K562 (cell line): ENCODE results near the gene TCF3. TPM values are rescaled to one million over a fixed set of nuclear protein-coding genes. Genes with fewer than 3 reads are reported as not detected.

Experiments
- ATAC-seq: fragments of 200-7000 bp; cut with Tn5 transposase; 3 replicates; pipeline ENCODE4 v1.9.1; 2020; ENCODE audit warnings: moderate library complexity
- BruUV-seq: library from RNA; stranded (reverse); fragments of 400-500 nt; replicated peaks from 2 replicates; lab custom pipeline; 2021; lab: Mats Ljungman, UMichigan
- CTCF ChIA-PET: fragments of 300-600 bp; formaldehyde crosslinking; extraction: SDS; loops from one replicate; lab custom pipeline; 2021; ENCODE audit warnings: low intra/inter-chr PET ratio; lab: Yijun Ruan, JAX
- POLR2A ChIA-PET: fragments of 300-600, 350-650 bp; sonication (Branson Sonifier 250); formaldehyde crosslinking; extraction: SDS; loops from one replicate; lab custom pipeline; 2021; ENCODE audit warnings: antibody characterized with exemption, inconsistent platforms; lab: Yijun Ruan, JAX
- DNase-seq, 4 experiments: peaks; one replicate each; pipeline versions ENCODE4 v3.0.0 to v3.0.0-alpha.2; 2011 to 2018; ENCODE audit warnings: low spot score in 3 of 4, mixed read lengths in 3 of 4; ENCODE audit errors: extremely low read depth in 1 of 4
- FAIRE-seq: peaks from 2 replicates; lab custom pipeline; 2011; peaks lifted over from hg19 to GRCh38; lab: Jason Lieb, UNC
- H2AFZ ChIP-seq: 2 replicates; pipeline ENCODE4 v1.6.0; 2011; ENCODE audit warnings: low read depth, low read length, control low read depth, inconsistent platforms
- H3K27ac ChIP-seq: fragments of 200-600 bp; 3 replicates; pipeline ENCODE4 v1.8.0; 2011; ENCODE audit warnings: low read depth, mild to moderate bottlenecking, control low read depth, inconsistent platforms, low read length, moderate library complexity, mixed read lengths; ENCODE audit errors: extremely low read depth
- H3K27me3 ChIP-seq, 2 experiments: fragments of 300-600 bp in 1 of 2; 2 replicates in 1 of 2; 3 replicates in 1 of 2; pipeline versions ENCODE4 v1.6.0 to v1.8.0; 2011; ENCODE audit warnings: inconsistent platforms in 2 of 2, low read length in 2 of 2, mild to moderate bottlenecking in 1 of 2, mixed read lengths in 1 of 2, moderate library complexity in 1 of 2; ENCODE audit not compliant: control insufficient read depth in 2 of 2, insufficient read depth in 2 of 2
- H3K36me3 ChIP-seq: fragments of 300-600 bp; 3 replicates; pipeline ENCODE4 v1.8.0; 2011; ENCODE audit warnings: mild to moderate bottlenecking, low read length, inconsistent platforms; ENCODE audit not compliant: control insufficient read depth, insufficient read depth
- H3K4me1 ChIP-seq, 2 experiments: fragments of 200-600 bp in 1 of 2; replicated peaks in 1 of 2; 2 replicates in 1 of 2; 3 replicates in 1 of 2; pipeline versions ENCODE4 v1.5.1 to v1.8.0; 2011; ENCODE audit warnings: inconsistent platforms in 2 of 2, low read length in 2 of 2, mild to moderate bottlenecking in 1 of 2, mixed read lengths in 1 of 2, moderate library complexity in 1 of 2; ENCODE audit not compliant: control insufficient read depth in 2 of 2, insufficient read depth in 2 of 2
- H3K4me2 ChIP-seq: 2 replicates; pipeline ENCODE4 v1.6.1; 2011; ENCODE audit warnings: low read length, control low read depth, inconsistent platforms, mixed read lengths; ENCODE audit not compliant: insufficient read depth
- H3K4me3 ChIP-seq: fragments of 200-600 bp; sonication (generic), shearing (Covaris generic); 2 replicates; pipeline ENCODE4 v1.5.1; 2016; ENCODE audit warnings: control low read depth, inconsistent platforms
- H3K79me2 ChIP-seq: fragments of 200-600 bp; 3 replicates; pipeline ENCODE4 v1.8.0; 2011; ENCODE audit warnings: low read length, inconsistent platforms; ENCODE audit not compliant: control insufficient read depth, insufficient read depth
- H3K9ac ChIP-seq, 2 experiments: 2 replicates each; pipeline versions ENCODE4 v1.6.0 to v1.6.1; 2011; ENCODE audit warnings: low read depth in 2 of 2, low read length in 2 of 2, control low read depth in 1 of 2, inconsistent platforms in 1 of 2, mild to moderate bottlenecking in 1 of 2, mixed read lengths in 1 of 2; ENCODE audit not compliant: insufficient read depth in 1 of 2
- H3K9me1 ChIP-seq: one replicate; pipeline ENCODE4 v1.6.0; 2011; ENCODE audit warnings: inconsistent platforms, mild to moderate bottlenecking, low read length, moderate library complexity; ENCODE audit not compliant: control insufficient read depth, insufficient read depth
- H3K9me3 ChIP-seq: replicated peaks from 2 replicates; pipeline ENCODE4 v1.5.1; 2011; ENCODE audit warnings: low read depth, low read length, inconsistent platforms; ENCODE audit not compliant: control insufficient read depth, insufficient read depth
- H4K20me1 ChIP-seq: replicated peaks from 2 replicates; pipeline ENCODE4 v1.6.1; 2011; ENCODE audit warnings: low read length, inconsistent platforms, mixed read lengths; ENCODE audit not compliant: control insufficient read depth, insufficient read depth
- BCOR ChIP-seq: fragments of 450-650 bp; IDR thresholded peaks from 2 replicates; pipeline ENCODE4 v1.6.1; 2016
- EGR1 ChIP-seq: fragments of 450-650 bp; conservative IDR thresholded peaks from 2 replicates; pipeline ENCODE4 v1.6.1; 2017; ENCODE audit warnings: mild to moderate bottlenecking
- EP300 ChIP-seq: IDR thresholded peaks from 2 replicates; pipeline ENCODE4 v1.6.1; 2012; ENCODE audit warnings: low read length, improper control_type of control experiment
- NR2C1 ChIP-seq, 2 experiments: fragments of 450-650 bp; IDR thresholded peaks; 2 replicates each; pipeline ENCODE4 v1.6.1; 2017; ENCODE audit warnings: mild to moderate bottlenecking in 2 of 2, antibody characterized with exemption in 1 of 2, inconsistent platforms in 1 of 2, missing compliant biosample characterization in 1 of 2, missing genetic modification characterization in 1 of 2
- NR2C2 ChIP-seq, 2 experiments: fragments of 200-800 bp in 1 of 2; sonication (Bioruptor generic) in 1 of 2; sonication (generic) in 1 of 2; formaldehyde crosslinking in 1 of 2; IDR thresholded peaks; 2 replicates each; pipeline versions ENCODE4 v1.6.1 to v1.8.0; 2016 to 2022; ENCODE audit warnings: mild to moderate bottlenecking in 1 of 2, missing compliant biosample characterization in 1 of 2, missing genetic modification characterization in 1 of 2, missing genetic modification reagents in 1 of 2
- PTBP1 ChIP-seq: fragments of 200-400 bp; formaldehyde crosslinking; IDR thresholded peaks from 2 replicates; pipeline ENCODE4 v1.6.1; 2017; ENCODE audit warnings: low read depth, low read length
- TBL1XR1 ChIP-seq, 2 experiments: IDR thresholded peaks; 2 replicates each; pipeline ENCODE4 v1.6.1; 2012; ENCODE audit warnings: improper control_type of control experiment in 2 of 2, low read length in 2 of 2, mild to moderate bottlenecking in 1 of 2
- ZNF316 ChIP-seq: fragments of 450-650 bp; IDR thresholded peaks from 2 replicates; pipeline ENCODE4 v1.6.1; 2016
- ZNF384 ChIP-seq: IDR thresholded peaks from 2 replicates; pipeline ENCODE4 v1.6.1; 2012; ENCODE audit warnings: low read depth, low read length, improper control_type of control experiment
- ZNF431 ChIP-seq: sonication (generic); formaldehyde crosslinking; IDR thresholded peaks from 2 replicates; pipeline ENCODE4 v1.8.0; 2022; ENCODE audit warnings: mild to moderate bottlenecking, missing genetic modification reagents
- WGBS: fragments of 100-300 bp; shearing (Covaris generic); methylation state at CpG from one replicate; pipeline ENCODE4 v1.1.6; 2016; ENCODE audit warnings: low coverage, mixed read lengths; ENCODE audit not compliant: insufficient coverage; ENCODE audit errors: missing lambda C conversion rate; 5-methylcytosine and 5-hydroxymethylcytosine counted together
- in situ Hi-C: fragments of 300-500 bp; cut with MboI; formaldehyde crosslinking; loops from 4 replicates; pipeline ENCODE4 v1.15.0; 2018; ENCODE audit warnings: inconsistent platforms, mixed read lengths
- intact Hi-C: fragments of 100-400 bp; cut with micrococcal nuclease; formaldehyde crosslinking; loops from 2 replicates; pipeline ENCODE4 v1.14.2; 2022
- polyA plus RNA-seq, 8 experiments: library from polyadenylated mRNA; depleted of rRNA in 4 of 8; stranded (reverse) in 5 of 8; unstranded in 3 of 8; fragments of >200 nt; fragmentation: Nextera tagmentation in 2 of 8; fragmentation: Illumina TruSeq in 1 of 8; extraction: Ambion mirVana in 2 of 8; extraction: Trizol in 1 of 8; gene quantifications; 2 replicates each; pipeline versions ENCODE4 v1.2.1 to v1.2.3, GENCODE V29; 2011 to 2014; ENCODE audit warnings: inconsistent platforms in 1 of 8, missing spikeins in 1 of 8
- total RNA-seq, 7 experiments: library from RNA; depleted of rRNA in 6 of 7; stranded (reverse); fragments of >200 nt in 6 of 7; fragmentation: Illumina TruSeq in 2 of 7; extraction: Trizol in 2 of 7; gene quantifications; 2 replicates each; pipeline versions ENCODE4 v1.2.1 to v1.2.3, GENCODE V29; 2011 to 2021; ENCODE audit warnings: low replicate concordance in 1 of 7
- TF ChIP-seq, protein P1 (sequence below): sonication (generic); formaldehyde crosslinking; IDR thresholded peaks from 2 replicates; pipeline ENCODE4 v1.8.0; 2022; ENCODE audit warnings: missing genetic modification reagents, mild to moderate bottlenecking, borderline replicate concordance
- TF ChIP-seq, protein P2 (sequence below): sonication (generic); formaldehyde crosslinking; IDR thresholded peaks from 2 replicates; pipeline ENCODE4 v1.9.0; 2022; ENCODE audit warnings: mild to moderate bottlenecking, missing genetic modification reagents
- TF ChIP-seq, protein P3 (sequence below): fragments of 200-800 bp; sonication (Bioruptor generic); IDR thresholded peaks from 2 replicates; pipeline ENCODE4 v1.6.1; 2017; ENCODE audit warnings: missing genetic modification characterization, missing compliant biosample characterization

TCF3 gene
- total and polyA plus RNA-seq, 9 of the 15 experiments (the other 6 are each of a cell fraction or from before 2014, with no cell fraction given): 5.6 to 259 (median 84.0) TPM

DNA sequence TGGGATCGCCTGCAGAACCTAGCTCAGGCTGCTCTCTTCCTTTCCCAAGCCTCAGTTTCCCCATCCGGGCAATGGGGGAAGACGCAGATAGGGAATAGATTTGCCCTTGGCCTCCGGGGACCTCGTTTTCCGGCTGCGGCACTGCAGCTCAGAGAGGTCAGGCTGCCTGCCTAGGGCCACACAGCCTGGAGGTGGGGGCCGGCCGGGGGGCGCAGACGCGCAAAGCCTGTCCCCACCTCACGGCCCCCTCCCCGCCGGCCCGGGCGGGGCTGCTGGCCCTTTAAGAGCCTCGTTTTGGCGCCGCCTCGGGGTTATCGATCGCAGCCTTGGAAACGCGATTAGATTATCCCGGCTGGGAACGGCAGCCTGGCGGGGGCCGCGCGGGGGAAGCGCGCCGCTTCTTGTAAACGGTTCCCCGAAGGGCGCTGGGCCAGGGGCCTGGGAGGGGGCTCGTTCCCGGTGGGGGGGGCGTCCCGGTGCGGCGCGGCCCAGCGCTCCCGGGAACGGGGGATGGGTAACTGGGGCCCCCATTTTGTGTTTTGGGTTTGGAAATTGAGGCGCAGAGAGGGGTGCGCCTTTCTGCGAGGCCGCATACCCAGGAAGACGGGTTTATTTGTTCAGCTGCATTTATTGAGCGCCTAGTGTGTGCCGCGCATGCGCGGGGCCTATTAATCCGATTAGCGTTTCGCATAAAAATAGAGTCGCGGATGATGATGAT lies 23.4 kb upstream of the TCF3 start (continued):
- TF ChIP-seq, protein P1, sequence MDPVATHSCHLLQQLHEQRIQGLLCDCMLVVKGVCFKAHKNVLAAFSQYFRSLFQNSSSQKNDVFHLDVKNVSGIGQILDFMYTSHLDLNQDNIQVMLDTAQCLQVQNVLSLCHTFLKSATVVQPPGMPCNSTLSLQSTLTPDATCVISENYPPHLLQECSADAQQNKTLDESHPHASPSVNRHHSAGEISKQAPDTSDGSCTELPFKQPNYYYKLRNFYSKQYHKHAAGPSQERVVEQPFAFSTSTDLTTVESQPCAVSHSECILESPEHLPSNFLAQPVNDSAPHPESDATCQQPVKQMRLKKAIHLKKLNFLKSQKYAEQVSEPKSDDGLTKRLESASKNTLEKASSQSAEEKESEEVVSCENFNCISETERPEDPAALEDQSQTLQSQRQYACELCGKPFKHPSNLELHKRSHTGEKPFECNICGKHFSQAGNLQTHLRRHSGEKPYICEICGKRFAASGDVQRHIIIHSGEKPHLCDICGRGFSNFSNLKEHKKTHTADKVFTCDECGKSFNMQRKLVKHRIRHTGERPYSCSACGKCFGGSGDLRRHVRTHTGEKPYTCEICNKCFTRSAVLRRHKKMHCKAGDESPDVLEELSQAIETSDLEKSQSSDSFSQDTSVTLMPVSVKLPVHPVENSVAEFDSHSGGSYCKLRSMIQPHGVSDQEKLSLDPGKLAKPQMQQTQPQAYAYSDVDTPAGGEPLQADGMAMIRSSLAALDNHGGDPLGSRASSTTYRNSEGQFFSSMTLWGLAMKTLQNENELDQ (CRISPR knock-in tag): no peak
- TF ChIP-seq EP300 (peak; percentile 6; the same call in 1 of the 2 replicates), BCOR (peak; percentile 91)
- TF ChIP-seq, all 486 proteins: peak for 45

DNA sequence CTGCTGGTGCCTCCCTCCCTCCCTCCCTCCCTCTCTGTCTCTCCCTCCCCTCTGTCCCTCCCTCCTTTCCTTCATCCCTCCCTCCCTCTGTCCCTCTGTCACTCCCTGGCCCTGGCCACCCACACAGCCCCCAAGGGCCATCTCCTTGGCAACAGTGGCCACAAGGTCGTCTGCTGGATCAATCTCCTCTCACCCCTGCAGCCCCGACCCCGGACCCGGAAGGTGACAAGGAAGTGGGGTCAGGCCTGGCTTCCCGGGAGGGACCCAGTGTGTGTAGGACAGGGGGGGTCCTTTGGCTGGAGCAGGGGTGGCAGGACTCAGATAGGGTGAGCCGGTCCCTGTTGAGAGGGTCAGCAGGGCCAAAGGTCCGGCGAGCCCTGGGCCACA lies 21.9 kb upstream of the TCF3 start:
- BruUV-seq: no TSS peak
- Histone ChIP-seq H3K27ac (no peak overlapping the region), H3K4me3 (no peak overlapping the region), H3K79me2 (no peaks in the 10 kb centered on the region), H2AFZ (peak overlapping the region; percentile 65), H3K4me2 (no peak overlapping the region), H3K9me1 (peaks cover 4% of the 10 kb centered on the region), H3K4me1 (peaks cover 17 to 62% of the 10 kb centered on the region in 2 experiments), H3K9me3 (no peaks in the 10 kb centered on the region), H3K36me3 (no peaks in the 10 kb centered on the region; the same call in 2 of the 3 replicates), H3K27me3 (no peaks in the 10 kb centered on the region), H4K20me1 (no peaks in the 10 kb centered on the region), H3K9ac (peak overlapping the region in 1 of 2 experiments; percentile 82; a peak in 2 of 4 replicates)
- WGBS: 60% methylated on average over 7 of the region's 8 CpGs
- in situ Hi-C loops: loop anchor here (5.0 kb wide), 1 partner anchor 93 kb away; no protein-coding TSS in a partner anchor
- FAIRE-seq: no peak
- no peak for ATAC-seq
- TF ChIP-seq TBL1XR1 (IDR thresholded peaks at IDR 0.05; ENCODE audit: low read length in 2 of 2) (no peak), EGR1 (peak; percentile 72), NR2C2 (CRISPR knock-in tag; IDR thresholded peaks at IDR 0.05) (0 out of 2 replicates have a peak, but pooled peaks have one; percentile 44), NR2C2 (tag; IDR thresholded peaks at IDR 0.05) (no peak), PTBP1 (no peak), NR2C1 (IDR thresholded peaks at IDR 0.05) (peak; percentile 67), NR2C1 (tag; IDR thresholded peaks at IDR 0.05) (peak; percentile 41; the same call in 1 of the 2 replicates), ZNF316 (no peak), ZNF384 (no peak), ZNF431 (CRISPR knock-in tag) (no peak)
- TF ChIP-seq, protein P2, sequence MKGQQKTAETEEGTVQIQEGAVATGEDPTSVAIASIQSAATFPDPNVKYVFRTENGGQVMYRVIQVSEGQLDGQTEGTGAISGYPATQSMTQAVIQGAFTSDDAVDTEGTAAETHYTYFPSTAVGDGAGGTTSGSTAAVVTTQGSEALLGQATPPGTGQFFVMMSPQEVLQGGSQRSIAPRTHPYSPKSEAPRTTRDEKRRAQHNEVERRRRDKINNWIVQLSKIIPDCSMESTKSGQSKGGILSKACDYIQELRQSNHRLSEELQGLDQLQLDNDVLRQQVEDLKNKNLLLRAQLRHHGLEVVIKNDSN (CRISPR knock-in tag): 0 out of 2 replicates have a peak, but pooled peaks have one; percentile 4
- TF ChIP-seq, protein P3, sequence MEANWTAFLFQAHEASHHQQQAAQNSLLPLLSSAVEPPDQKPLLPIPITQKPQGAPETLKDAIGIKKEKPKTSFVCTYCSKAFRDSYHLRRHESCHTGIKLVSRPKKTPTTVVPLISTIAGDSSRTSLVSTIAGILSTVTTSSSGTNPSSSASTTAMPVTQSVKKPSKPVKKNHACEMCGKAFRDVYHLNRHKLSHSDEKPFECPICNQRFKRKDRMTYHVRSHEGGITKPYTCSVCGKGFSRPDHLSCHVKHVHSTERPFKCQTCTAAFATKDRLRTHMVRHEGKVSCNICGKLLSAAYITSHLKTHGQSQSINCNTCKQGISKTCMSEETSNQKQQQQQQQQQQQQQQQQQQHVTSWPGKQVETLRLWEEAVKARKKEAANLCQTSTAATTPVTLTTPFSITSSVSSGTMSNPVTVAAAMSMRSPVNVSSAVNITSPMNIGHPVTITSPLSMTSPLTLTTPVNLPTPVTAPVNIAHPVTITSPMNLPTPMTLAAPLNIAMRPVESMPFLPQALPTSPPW (CRISPR knock-in tag): 0 out of 2 replicates have a peak, but pooled peaks have one; percentile 27
- CTCF ChIA-PET: interaction anchor here (4.1 kb wide), 1 partner anchor 93 kb away, joined by 84 read pairs; no protein-coding TSS in a partner anchor
- peak; percentile 39 to 64 (median 62) for DNase-seq
- POLR2A ChIA-PET: interaction anchor here (0.5 to 0.7 kb wide), 2 partner anchors 22 to 103 kb away, joined by 3 to 6 read pairs; partner anchors contain the start of gene TCF3
- intact Hi-C loops: loop anchor here (5.0 kb wide), 1 partner anchor 52 kb away; no protein-coding TSS in a partner anchor
